NK-92 treated with Interleukin-12 subunit alpha and Interleukin-12 subunit beta, amount 100 ng/mL, for 24 hours (cell line): ENCODE measurements around the gene CYTH1.

Source experiments
- DNase-seq: peaks from one replicate; lab custom pipeline; 2025; lab: John Stamatoyannopoulos, UW

Gene CYTH1

GRCh38 chr17:78647032-78647431 lies 135.0 kb downstream of the CYTH1 start:
- DNase-seq: no peak

DNA sequence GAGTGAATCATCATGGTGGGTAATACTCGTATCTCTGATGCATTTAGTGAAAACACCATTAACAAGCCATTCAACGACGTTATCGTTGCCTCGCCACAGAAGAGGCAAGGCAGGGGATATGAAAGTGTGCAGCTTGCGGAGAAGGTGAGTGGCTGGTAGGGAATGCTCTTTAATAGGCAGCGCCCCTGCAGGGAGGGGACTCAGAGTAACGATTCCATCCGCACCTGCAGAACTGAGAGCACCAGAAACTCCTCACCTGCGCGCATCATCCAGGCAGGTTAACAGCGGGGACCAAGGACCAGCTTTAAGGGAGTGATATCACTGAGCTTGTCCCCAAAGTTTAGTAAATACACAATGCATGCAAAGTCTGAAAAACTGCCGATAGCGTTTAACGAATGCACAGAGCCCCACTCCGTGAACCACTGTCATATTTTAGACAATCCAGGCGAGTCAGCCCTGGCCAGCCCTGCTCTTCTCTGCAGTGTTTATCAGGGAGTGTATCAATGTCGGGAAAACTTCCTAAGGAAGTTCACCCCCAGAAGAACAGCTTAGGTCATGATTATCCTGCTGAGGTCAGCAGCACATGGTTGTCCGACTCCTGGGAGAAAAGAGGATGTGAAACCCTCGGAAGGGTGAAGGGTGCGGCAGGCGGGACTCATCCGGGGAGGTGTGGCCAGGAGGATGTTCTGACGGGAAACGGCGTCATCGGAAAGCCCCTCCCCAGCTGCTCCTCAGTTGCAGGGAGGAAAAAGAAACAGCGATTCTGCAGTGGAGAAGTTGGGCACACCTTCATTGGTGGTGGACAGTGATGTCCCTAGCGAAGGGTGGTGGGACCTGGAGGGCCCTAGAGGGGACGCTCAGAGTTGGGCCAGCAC lies 136.4 kb downstream of the CYTH1 start:
- DNase-seq: no peak

DNA sequence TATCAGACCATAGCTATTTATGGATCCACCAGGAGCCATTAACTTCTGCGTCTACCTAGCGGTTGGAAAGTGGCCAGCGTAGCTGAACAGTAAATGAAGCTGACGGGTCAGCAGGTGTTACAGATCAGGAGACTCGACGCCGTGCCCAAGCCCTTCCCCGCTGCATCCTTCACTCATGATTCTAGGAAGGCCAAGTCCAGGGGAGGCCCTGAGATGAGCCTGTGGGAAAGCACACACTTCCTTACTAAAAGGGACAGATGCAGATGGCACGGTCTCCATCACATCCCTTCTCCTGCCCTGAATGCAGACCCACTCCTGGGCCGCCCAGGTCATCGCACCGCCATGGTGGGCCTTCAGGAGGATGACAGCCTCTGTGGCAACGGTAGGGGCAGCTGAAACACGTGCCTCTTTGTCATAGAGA lies 137.1 kb downstream of the CYTH1 start:
- DNase-seq: no peak

DNA sequence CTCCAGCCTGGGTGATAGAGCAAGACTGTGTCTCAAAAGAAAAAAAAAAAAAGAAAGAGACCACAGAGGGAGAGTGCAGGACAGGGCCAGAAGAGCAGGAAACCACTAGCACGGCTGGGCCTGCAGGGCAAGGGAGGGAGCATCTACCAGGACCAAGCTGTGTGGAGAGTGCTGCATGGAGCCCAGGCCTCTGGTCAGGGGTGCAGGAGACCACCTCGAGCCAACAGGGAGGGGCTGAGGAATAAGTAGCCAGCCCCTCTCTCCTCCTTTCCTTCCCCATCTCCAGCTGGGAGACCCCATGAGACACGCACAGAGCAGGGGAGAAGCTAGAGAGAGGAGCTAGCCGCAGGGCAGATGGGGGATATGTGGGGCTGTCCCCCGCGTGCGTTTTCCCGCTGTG lies 137.8 kb downstream of the CYTH1 start:
- no peak for DNase-seq

GRCh38 chr17:78643326-78643725 lies 138.7 kb downstream of the CYTH1 start:
- DNase-seq: no peak

DNA sequence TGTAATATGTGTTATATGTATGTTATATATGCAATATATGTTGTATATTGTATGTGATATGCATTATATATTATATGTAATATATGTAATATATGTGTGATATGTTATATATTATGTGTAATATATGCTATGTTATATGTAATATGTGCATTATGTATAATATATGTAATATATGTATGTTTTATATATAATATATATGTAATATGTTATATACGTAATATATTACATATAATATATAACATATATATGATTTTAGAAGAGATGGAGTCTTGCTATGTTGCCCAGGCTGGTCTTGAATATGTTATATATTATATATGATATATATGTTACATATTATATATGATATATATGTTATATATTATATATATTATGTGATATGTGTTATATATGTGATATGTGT lies 139.4 kb downstream of the CYTH1 start:
- DNase-seq: no peak

DNA sequence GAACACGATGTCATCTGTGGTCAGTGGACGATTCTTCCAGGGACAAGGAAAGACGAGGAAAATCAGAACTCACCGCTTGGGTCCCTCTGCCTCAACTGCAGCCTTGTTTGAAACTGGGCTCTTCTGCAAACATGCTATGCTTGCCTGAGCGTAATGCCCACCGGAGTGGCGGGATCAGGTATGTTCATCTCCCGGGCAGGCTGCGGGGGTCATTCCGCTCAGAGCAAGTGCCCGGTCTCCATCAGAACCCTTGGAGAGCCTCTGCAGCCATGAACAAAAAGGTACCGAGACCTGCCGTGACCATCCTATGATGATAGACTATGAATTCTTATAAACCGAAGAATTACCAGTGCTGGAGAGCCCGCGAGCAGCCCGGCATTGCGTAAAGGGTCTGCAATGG lies 140.4 kb downstream of the CYTH1 start:
- DNase-seq: no peak

DNA sequence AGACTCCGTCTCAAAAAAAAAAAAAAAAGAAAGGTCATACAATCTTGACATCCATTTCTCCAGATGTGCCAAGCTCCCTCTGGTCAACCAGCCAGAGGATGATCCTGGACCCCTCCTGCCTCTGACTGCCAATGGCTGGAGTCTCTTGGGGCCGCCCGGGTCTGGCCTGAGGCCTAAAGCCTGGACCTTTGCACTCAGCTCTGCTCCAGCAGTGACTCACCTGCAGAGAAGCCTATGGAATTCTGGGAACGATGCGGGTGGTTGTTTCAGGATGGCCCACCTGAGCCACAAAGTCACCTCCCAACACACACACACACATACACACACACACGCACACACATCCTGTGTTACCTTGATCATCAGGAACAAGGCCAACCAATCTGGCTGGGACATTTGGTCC lies 140.8 kb downstream of the CYTH1 start:
- DNase-seq: no peak

DNA sequence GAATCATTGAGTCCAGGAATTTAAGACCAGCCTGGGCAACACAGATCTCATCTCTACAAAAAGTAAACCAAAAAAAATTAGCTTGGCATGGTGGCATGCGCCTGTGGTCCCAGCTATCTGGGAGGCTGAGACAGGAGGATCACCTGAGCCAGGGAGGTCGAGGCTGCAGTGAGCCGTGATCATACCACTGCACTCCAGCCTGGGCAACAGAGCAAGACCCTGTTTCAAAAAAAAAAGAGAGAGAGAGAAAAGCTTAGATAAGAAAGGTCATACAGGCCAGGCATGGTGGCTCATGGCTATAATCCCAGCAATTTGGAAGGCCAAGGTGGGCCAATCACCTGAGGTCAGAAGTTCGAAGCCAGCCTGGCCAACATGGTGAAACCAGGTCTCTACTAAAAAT lies 141.4 kb downstream of the CYTH1 start:
- no peak for DNase-seq

- no peak for DNase-seq
Measured at GRCh38 chr17:78637643-78638420, 144.2 kb downstream of the CYTH1 start.

- DNase-seq: no peak
Measured at GRCh38 chr17:78637146-78637545, 144.9 kb downstream of the CYTH1 start.

DNA sequence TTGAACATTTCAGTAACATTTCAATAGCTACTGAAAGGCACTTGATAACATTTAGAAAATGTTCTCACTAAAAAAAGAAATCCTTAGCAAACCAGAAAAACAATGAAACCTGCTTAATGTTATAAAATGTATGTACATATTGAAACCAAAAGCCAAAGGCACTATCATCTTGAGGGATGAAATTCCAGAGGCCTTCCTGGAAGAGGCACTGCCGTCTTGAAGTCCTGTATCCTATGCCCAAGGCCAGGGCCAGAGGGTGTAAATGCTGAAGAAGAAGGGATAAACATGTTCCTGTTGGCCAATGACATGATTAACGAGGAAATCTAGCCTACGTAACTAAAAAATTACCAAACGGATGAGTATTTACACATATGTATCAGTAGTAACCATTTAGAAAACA lies 147.9 kb downstream of the CYTH1 start:
- DNase-seq: no peak

DNA sequence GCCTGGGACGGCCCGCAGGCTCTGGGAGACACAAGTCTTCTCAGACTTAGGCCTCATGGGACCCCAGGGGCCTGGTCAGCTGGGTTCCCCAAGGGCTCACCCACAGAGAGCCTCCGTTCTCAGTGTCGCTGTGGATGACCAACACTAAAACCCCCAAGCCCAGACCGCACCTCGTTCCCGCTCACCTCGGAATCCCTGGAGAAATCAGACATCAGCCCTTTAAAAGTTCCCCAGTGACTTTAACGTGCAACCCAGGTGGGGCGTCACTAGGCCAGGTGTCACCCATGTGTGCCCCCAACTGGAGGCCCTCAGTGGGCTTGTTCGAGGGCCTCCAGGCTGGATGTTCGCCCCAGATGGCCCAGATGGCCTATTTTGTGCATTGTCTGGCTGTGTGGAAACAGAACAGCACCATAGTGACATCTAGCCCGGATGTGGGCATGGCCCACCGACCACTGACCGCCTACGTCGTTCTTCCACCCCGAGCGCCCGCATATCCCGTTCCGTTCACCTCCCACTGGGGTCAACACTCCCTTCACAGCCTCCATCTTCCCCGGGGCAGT lies 152.6 kb downstream of the CYTH1 start:
- DNase-seq: no peak

DNA sequence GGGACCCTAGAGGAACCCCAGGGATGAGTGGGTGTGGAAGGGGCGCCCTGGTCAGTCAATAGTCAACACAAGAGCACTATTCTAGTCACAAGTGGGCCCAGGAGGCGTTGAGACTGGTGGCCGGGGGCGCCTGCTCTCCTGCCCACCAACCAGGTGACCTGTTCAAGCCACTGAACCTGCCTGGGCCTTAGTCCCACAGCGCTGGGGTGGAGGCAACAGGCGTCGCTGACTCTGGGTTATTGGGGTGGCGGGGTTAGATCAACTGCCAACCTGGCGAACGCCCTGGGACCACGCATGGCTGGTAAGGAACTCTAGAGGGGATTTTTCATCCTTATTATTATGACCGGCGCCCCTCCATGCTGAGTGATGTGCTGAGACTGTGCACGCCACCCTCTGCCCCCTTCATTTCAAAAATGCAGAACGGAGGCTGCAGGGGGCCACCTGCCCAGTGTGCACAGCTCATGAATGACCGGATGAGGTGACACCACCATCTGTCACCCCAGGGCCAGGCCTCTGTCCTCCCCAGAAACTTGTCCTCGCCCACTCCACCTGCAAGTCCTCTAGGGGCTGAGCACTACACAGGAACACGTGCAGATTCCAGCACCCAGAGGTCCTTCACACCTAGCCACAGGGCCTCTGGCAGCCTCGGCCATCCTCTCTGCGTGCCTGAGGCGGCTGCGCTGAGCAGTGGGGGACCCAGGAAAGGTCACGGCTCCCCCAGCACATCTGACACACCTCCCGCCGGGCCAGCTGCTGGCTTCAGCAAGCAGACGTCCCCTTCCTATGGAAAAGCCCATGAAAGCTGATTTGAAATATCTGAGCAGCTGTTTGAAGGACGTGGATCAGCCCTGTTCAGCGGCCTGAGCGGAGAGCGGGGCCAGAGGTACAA lies 153.3 kb downstream of the CYTH1 start:
- no peak for DNase-seq

DNA sequence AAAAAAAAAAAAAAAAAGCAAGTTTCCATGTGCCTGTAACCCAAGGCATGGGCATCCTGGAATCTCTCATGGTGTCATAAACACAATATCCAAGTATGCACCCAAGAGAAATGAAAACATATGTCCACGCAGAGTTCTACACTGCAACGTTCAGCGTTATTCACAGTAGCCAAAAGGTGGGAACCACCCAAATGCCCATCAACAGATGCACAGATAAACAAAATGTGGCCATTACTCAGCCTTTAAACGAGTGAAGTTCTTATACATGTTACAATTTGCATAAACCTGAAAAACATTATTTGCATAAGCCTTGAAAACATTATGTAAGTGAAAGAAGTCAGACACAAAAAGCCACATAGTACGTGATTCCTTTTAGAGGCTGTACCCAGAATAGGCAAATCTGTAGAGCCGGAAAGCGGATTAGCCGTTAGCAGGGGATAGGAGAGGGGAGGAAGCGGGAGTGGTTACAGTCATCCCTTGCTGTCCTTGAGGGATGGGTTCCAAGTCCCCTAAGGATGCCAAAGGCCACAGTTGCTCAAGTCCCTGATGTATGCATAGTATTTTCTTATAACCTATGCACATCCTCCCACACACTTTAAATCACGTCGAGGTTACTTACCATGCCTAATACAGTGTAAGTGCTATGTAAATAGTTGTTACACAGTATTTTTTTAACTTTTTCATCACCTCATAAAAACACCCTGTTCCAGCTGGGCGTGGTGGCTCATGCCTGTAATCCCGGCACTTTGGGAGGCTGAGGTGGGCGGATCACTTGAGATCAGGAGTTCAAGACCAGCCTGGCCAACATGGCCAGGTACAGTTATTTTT lies 157.5 kb downstream of the CYTH1 start:
- no peak for DNase-seq
